ENCODE results near the gene ZNF77.

DNA sequence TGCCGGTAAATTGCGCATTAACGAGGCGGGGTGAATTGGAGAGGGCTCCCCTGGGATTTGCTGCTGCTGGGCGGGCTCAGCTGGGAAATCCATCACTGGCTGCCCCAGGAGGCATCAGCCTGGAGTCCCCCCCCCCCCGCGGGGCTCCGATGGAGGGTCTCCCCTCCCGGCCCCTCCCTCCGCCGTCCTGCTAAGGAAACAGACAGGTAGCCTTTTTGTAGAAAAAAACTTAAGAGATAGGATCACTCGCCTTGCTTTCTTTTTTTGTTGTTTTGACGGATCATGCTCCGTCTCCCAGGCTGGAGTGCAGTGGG lies 39.4 kb upstream of the ZNF77 start:
- no peak for TF ChIP-seq REST (IDR thresholded peaks at IDR 0.05; ENCODE audit: insufficient read depth in 1 of 2, low read depth in 2 of 2, low read length in 2 of 2)
- no peak for TF ChIP-seq TAF1 (IDR thresholded peaks at IDR 0.05; ENCODE audit: borderline replicate concordance, insufficient read depth, low read length)
- no peak for TF ChIP-seq SIN3A (IDR thresholded peaks at IDR 0.05; ENCODE audit: borderline replicate concordance, insufficient read depth, low read length)

Measured in PFSK-1 (cell line).